Measurements from ENCODE around the gene ATOSA.

ATOSA gene

DNA sequence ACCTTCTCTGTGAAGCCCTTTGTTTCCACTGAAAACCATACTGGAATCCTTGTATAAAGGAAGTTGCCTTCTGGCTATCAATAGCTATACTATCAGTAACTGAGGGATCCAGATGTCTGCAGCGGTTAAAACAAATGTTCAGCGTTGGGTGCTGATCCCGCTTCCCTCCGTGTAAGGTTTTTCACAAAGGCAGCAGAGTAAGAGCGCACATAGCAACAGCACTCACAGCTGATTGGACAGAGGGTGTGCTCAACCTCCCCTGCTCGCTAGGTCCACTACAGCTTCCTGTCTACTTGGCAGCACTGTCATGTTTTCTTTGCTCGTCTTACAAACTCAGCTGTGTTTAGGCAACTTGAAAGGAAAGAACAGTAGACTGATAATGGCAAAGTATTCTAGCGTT, 27.3 kb downstream of the ATOSA start:
- TF ChIP-seq NFRKB (IDR thresholded peaks at IDR 0.05) = no peak
- TF ChIP-seq LEF1 (IDR thresholded peaks at IDR 0.05; ENCODE audit: borderline replicate concordance) = no peak
- TF ChIP-seq SP1 (IDR thresholded peaks at IDR 0.05) = no peak
- TF ChIP-seq HDGF (IDR thresholded peaks at IDR 0.05; ENCODE audit: borderline replicate concordance) = no peak
- no peak for TF ChIP-seq ARNT (IDR thresholded peaks at IDR 0.05)
- no peak for TF ChIP-seq TARDBP (IDR thresholded peaks at IDR 0.05)
- no peak for TF ChIP-seq CTBP1 (IDR thresholded peaks at IDR 0.05; ENCODE audit: borderline replicate concordance)
- TF ChIP-seq BHLHE40 (IDR thresholded peaks at IDR 0.05; ENCODE audit: borderline replicate concordance) = no peak
- TF ChIP-seq FOXA1 (IDR thresholded peaks at IDR 0.05) = no peak
- no peak for TF ChIP-seq SUZ12 (IDR thresholded peaks at IDR 0.05)
- no peak for TF ChIP-seq FOXK2 (IDR thresholded peaks at IDR 0.05)
- TF ChIP-seq ZNF384 (IDR thresholded peaks at IDR 0.05) = no peak
- peak; percentile 67 for DNase-seq (ENCODE audit: extremely low spot score)
- CTCF ChIA-PET = interaction anchor here (1.1 kb wide), 1 partner anchor 10 kb away, joined by 3 read pairs; no protein-coding TSS in a partner anchor
- POLR2A ChIA-PET = interaction anchor here (1.3 kb wide), 1 partner anchor 22 kb away, joined by 5 read pairs; no protein-coding TSS in a partner anchor

DNA sequence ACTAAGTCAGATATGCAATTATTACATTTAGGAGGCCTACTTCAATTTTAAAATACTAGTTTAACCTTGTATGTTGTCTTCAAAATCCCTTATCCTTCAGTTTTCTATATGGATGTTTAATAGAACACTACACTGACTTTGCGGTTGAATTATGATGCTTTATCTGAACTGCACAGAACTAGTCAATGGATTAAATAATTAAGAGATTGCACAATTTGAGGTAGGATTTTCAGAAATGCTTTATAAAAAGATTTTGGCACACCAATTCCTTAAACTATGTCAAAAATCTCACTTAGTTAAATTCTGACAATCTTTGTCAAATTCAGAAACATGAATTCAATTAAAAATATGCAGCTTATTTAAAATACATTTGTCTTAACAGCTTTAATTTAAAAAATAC, 28.1 kb downstream of the ATOSA start:
- POLR2A ChIA-PET = interaction anchor here (1.3 kb wide), 1 partner anchor 23 kb away, joined by 5 read pairs; no protein-coding TSS in a partner anchor
- TF ChIP-seq SP1 (IDR thresholded peaks at IDR 0.05) (no peak), HDGF (IDR thresholded peaks at IDR 0.05; ENCODE audit: borderline replicate concordance) (no peak), BHLHE40 (IDR thresholded peaks at IDR 0.05; ENCODE audit: borderline replicate concordance) (no peak), L3MBTL2 (conservative IDR thresholded peaks at IDR 0.05) (no peak), FOXM1 (IDR thresholded peaks at IDR 0.05; ENCODE audit: borderline replicate concordance) (no peak), LEF1 (IDR thresholded peaks at IDR 0.05; ENCODE audit: borderline replicate concordance) (no peak), TARDBP (IDR thresholded peaks at IDR 0.05) (no peak), NFRKB (IDR thresholded peaks at IDR 0.05) (no peak)
- TF ChIP-seq, protein P1, sequence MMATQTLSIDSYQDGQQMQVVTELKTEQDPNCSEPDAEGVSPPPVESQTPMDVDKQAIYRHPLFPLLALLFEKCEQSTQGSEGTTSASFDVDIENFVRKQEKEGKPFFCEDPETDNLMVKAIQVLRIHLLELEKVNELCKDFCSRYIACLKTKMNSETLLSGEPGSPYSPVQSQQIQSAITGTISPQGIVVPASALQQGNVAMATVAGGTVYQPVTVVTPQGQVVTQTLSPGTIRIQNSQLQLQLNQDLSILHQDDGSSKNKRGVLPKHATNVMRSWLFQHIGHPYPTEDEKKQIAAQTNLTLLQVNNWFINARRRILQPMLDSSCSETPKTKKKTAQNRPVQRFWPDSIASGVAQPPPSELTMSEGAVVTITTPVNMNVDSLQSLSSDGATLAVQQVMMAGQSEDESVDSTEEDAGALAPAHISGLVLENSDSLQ (IDR thresholded peaks at IDR 0.05) = no peak
- no peak for DNase-seq (ENCODE audit: extremely low spot score)
- CTCF ChIA-PET = no interaction called here

DNA sequence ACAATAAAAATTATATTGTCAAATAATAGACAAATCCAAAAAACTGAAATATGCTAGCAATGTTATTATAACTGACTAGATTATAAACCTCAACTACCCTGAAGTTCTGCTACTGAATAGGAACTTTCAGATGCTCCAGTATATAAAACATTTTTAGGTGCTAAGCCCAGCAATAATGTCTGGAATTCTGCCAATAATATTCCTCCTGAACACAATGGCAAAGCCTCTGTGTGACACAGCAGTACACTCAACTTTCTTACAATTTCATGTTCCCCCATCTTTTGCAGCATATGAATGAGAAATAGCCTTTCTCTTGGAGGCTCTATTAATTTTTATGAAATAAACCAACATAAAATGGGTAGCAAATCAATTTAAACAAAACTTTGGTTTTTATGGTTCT, 29.5 kb downstream of the ATOSA start:
- DNase-seq (ENCODE audit: extremely low spot score) = no peak
- ChIA-PET CTCF (no interaction called here), POLR2A (no interaction called here)
- no peak for TF ChIP-seq FOXM1 (IDR thresholded peaks at IDR 0.05; ENCODE audit: borderline replicate concordance)
- no peak for TF ChIP-seq LEF1 (IDR thresholded peaks at IDR 0.05; ENCODE audit: borderline replicate concordance)
- TF ChIP-seq ARNT (IDR thresholded peaks at IDR 0.05) = no peak
- TF ChIP-seq L3MBTL2 (conservative IDR thresholded peaks at IDR 0.05) = no peak
- TF ChIP-seq FOXK2 (IDR thresholded peaks at IDR 0.05) = no peak
- TF ChIP-seq, protein P1 (IDR thresholded peaks at IDR 0.05) = no peak
- no peak for TF ChIP-seq NFRKB (IDR thresholded peaks at IDR 0.05)
- TF ChIP-seq HDGF (IDR thresholded peaks at IDR 0.05; ENCODE audit: borderline replicate concordance) = no peak
- TF ChIP-seq BHLHE40 (IDR thresholded peaks at IDR 0.05; ENCODE audit: borderline replicate concordance) = no peak
- TF ChIP-seq SUZ12 (IDR thresholded peaks at IDR 0.05) = no peak
- TF ChIP-seq CTBP1 (IDR thresholded peaks at IDR 0.05; ENCODE audit: borderline replicate concordance) = no peak
- no peak for TF ChIP-seq FOXA1 (IDR thresholded peaks at IDR 0.05)
- TF ChIP-seq ZNF384 (IDR thresholded peaks at IDR 0.05) = no peak

DNA sequence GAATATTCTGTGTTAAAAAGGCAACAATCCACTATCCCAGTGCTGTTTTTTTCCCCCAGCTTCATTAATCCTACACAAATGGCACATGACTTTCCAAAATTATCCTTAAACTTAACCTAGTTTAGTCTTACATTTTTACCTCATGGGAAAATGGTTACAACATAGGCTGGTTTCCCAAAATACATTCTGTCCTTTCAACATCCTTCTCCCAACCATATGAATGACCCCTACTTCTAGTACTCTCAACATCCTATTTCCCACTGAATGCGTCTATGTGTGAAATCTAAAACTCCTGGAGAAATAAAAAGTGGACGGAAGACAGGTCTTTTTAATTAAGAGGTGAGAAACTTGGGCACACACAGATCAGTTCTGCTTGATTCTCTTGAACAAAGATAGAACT, 33.3 kb downstream of the ATOSA start:
- POLR2A ChIA-PET = no interaction called here
- no peak for TF ChIP-seq NFRKB (IDR thresholded peaks at IDR 0.05)
- no peak for TF ChIP-seq BHLHE40 (IDR thresholded peaks at IDR 0.05; ENCODE audit: borderline replicate concordance)
- no peak for TF ChIP-seq ARNT (IDR thresholded peaks at IDR 0.05)
- no peak for TF ChIP-seq FOXA1 (IDR thresholded peaks at IDR 0.05)
- TF ChIP-seq ELF4 (IDR thresholded peaks at IDR 0.05) = no peak
- TF ChIP-seq, protein P1 (IDR thresholded peaks at IDR 0.05) = no peak
- TF ChIP-seq HDGF (IDR thresholded peaks at IDR 0.05; ENCODE audit: borderline replicate concordance) = no peak
- no peak for TF ChIP-seq SUZ12 (IDR thresholded peaks at IDR 0.05)
- no peak for TF ChIP-seq LEF1 (IDR thresholded peaks at IDR 0.05; ENCODE audit: borderline replicate concordance)
- no peak for TF ChIP-seq TARDBP (IDR thresholded peaks at IDR 0.05)
- no peak for TF ChIP-seq CTBP1 (IDR thresholded peaks at IDR 0.05; ENCODE audit: borderline replicate concordance)
- no peak for TF ChIP-seq FOXM1 (IDR thresholded peaks at IDR 0.05; ENCODE audit: borderline replicate concordance)
- CTCF ChIA-PET = no interaction called here

DNA sequence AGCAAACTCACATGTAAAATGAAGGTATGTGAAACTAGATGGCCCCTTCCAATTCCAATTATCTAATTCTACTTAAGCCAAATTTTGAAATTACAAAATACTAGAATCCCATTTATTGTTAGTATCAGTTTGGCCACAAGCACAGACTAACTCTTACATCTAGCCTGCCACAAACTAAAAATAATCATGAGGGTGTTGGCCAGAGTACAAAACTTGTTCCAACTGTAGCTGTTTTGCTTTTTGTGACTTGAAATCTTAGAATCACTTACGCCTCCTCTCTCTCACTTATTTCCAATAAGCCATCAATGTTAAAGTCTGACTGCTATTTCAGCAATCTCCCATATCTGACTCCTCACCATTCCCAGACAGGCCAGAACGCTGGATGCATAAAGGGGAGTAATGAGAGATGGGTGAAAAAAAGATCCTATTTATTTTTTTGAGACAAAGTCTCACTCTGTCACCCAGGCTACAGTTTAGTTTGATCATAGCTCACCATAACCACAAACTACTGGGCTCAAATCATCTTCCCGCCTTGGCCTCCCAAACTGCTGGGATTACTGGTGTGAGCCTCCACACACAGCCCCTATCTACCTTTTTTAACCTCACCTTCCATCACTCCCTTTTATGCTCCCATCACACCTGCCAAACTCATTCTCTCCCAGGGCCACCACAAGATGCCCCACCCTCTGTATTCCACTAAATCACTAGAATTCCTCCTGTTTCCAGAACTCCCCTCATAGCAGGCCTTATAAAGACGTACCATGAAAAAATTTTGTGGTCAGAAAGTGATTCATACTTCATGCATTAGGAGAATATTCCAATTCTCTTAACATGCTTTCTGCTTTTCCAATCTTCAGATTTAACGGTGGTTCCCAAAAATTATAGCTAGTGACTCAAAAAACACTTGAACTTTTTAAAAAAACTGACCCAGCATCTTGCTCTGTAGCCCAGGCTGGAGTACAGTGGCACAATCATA, 36.5 kb downstream of the ATOSA start:
- TF ChIP-seq ZNF384 (IDR thresholded peaks at IDR 0.05) (no peak), L3MBTL2 (conservative IDR thresholded peaks at IDR 0.05) (no peak), LEF1 (IDR thresholded peaks at IDR 0.05; ENCODE audit: borderline replicate concordance) (no peak), HDGF (IDR thresholded peaks at IDR 0.05; ENCODE audit: borderline replicate concordance) (no peak), ELF4 (IDR thresholded peaks at IDR 0.05) (no peak), SP1 (IDR thresholded peaks at IDR 0.05) (no peak), CTBP1 (IDR thresholded peaks at IDR 0.05; ENCODE audit: borderline replicate concordance) (no peak), BHLHE40 (IDR thresholded peaks at IDR 0.05; ENCODE audit: borderline replicate concordance) (no peak), FOXM1 (IDR thresholded peaks at IDR 0.05; ENCODE audit: borderline replicate concordance) (no peak), SUZ12 (IDR thresholded peaks at IDR 0.05) (no peak), NFRKB (IDR thresholded peaks at IDR 0.05) (no peak), ARNT (IDR thresholded peaks at IDR 0.05) (no peak), FOXA1 (IDR thresholded peaks at IDR 0.05) (no peak), FOXK2 (IDR thresholded peaks at IDR 0.05) (no peak), TARDBP (IDR thresholded peaks at IDR 0.05) (no peak)
- TF ChIP-seq, protein P1 (IDR thresholded peaks at IDR 0.05) = no peak
- POLR2A ChIA-PET = no interaction called here
- DNase-seq (ENCODE audit: extremely low spot score) = no peak
- CTCF ChIA-PET = no interaction called here

More for the DNA sequence above, 33.3 kb downstream of the ATOSA start:
- no peak for DNase-seq (ENCODE audit: extremely low spot score)

All from HEK293T (cell line).